Stimulated activated CD4-positive, alpha-beta T cell treated with anti-CD3 and anti-CD28 coated beads, Interleukin-15, amount 100 ng/mL, for 48 hours (primary cell): ENCODE data around the gene IFNA4.
"Not testable (repeated sequence)": the region's sequence is repeated elsewhere in the genome, so short reads cannot be mapped to it uniquely, and the experiment has no call there.

Experiments used
- DNase-seq, 2 donors: peaks; one replicate each; pipeline ENCODE4 v3.0.0-alpha.2; 2020; ENCODE audit warnings: low read depth in 2 of 2

Gene IFNA4

DNA sequence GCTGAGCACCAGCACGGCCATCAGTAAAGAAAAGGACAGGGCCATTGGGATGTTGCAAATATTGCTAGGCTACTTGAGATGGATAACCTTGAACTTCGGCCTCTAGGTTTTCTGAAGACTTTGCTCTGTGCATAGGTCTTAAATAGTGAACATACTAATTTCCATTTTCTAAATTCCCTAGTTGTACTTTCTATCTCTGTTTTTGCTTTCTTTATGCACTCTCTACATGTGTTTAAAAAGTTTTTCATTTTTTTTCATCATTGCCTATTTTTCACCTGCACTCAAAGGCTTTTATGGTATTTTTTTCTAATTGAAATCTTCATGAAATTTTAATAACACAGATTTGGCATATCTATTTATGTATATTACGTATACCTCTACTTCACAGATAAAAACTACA lies at the start of gene IFNA4:
Gene IFNA4, minus strand, starts transcription at position 101 of the 400 bp plus-strand sequence. Its CDS starts 56 bp downstream, at position 45.
- not testable (repeated sequence) for DNase-seq

DNA sequence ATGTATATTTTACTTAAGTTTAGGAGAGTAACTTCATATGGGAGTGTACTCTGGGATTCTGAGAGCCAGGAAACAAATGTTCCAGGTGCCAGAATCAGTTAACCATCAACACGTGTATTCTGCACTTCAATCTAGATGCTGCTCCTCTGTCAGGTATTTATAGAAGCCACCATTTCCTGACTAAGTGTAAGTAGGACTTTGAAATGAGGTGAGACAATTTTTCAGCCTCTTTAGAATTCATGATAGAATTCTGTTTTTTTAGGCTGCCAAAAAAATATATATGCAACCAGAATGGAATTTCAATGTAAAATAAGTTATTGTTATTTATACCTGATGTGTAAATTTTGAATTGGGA lies 49.0 kb upstream of the IFNA4 start:
- DNase-seq = not testable (repeated sequence)

DNA sequence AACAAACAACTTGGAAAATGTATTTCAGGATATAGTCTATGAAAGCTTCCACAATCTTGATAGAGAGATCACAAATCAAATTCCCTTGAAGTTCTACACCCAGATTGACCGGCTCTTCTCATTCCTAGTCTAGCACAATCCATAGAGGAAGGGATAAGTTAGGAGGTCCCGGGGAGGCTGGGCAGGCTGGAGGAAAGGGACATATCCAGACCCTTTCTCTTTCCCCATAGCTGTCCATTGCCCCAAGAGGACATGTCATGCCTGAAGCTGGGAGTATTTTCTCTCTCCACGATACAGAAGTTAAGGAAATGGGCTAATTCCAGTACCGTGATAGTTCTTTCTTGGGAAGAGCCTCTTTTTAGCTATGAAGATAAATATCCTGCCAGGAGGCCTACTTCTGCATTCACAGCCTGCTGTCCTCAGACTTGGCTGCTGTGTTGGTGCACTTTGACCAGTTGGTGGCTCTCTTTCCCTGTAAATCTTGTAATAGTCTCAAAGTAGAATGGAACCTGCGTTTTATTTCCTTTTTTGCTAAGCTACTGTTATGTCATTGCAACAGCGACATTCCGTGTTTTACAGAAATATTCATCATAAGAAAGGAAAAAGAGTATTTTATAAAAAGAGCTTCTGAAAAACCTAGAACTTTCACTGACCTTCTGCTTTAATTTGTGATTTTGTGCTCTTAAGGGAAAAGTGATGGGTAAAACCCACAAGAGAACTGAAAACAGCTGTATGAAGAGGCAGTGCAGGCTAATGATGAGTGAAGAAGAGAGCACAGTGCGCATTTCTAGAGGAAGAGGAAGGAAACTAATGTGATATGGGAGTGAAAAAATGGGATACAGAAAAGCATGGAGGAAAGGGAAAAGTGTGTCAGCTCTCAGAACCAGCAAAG lies 48.3 kb upstream of the IFNA4 start:
- not testable (repeated sequence) for DNase-seq

DNA sequence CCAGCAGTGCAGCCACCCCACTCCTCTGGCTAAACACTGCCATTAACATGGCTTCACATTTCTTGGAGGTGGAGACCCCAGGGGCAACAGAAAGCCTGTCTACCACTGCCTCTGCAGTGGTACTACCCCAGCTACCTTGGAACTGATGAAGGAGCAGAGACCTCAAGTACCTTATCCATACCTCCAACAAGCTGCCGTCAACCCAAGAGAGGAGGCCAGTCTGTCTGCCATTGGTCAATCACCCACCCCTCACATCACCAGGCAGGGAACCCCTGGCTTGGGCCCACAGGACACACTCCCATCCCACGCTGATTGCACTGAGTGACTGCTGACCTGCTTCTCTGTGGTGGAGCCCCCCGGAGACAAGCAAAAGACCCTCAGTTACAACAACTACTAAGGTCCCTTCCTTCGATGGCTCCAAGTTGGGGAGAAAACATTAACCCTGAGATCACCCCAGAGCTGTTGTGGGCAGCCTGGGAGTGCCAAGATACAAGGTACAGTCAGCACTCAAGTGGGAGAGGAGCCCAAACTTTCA lies 46.8 kb upstream of the IFNA4 start:
- no peak for DNase-seq

DNA sequence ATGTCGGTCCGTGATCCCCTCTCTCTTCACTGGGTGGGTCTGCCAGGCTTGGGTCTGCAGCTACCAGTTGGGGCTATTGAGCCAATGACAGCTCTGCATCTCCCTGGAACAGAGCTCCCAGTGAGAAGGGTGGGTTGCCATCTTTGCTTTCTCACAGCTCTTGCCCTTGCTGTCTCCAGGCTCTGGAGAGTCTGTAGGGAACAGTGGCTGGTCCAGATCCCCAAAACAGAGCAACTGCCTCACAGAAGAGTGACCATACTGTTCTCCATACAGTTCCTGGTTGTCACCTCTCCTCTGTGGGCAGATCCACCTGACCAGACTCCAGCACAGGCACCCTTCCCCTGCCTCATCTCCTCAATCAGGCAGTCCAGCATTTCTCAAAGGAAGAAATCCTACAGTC lies 45.9 kb upstream of the IFNA4 start:
- DNase-seq = no peak

DNA sequence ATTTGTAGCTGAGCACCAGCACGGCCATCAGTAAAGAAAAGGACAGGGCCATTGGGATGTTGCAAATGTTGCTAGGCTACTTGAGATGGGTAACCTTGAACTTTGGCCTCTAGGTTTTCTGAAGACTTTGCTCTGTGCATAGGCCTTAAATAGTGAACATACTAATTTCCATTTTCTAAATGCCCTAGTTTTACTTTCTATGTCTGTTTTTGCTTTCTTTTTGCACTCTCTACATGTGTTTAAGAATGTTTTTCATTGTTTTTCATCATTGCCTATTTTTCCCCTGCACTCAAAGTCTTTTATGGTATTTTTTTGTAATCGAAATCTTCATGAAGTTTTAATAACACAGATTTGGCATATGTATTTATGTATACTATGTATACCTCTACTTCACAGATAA lies 40.7 kb upstream of the IFNA4 start, which contains the start of gene IFNA17:
Gene IFNA17, minus strand, starts transcription at position 101 of the 400 bp plus-strand sequence. Its CDS starts 49 bp downstream, at position 52.
- DNase-seq = no peak

DNA sequence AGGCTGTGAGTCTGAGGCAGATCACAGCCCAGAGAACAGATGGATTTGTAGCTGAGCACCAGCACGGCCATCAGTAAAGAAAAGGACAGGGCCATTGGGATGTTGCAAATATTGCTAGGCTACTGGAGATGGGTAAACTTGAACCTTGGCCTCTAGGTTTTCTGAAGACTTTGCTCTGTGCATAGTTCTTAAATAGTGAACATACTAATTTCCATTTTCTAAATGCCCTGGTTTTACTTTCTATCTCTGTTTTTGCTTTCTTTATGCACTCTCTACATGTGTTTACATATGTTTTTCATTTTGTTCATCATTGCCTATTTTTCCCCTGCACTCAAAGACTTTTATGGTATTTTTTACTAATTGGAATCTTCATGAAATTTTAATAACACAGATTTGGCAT lies 29.8 kb upstream of the IFNA4 start, which contains the start of gene IFNA16:
Gene IFNA16, minus strand, starts transcription at position 101 of the 400 bp plus-strand sequence. Its CDS starts 6 bp downstream, at position 95.
- not testable (repeated sequence) for DNase-seq

DNA sequence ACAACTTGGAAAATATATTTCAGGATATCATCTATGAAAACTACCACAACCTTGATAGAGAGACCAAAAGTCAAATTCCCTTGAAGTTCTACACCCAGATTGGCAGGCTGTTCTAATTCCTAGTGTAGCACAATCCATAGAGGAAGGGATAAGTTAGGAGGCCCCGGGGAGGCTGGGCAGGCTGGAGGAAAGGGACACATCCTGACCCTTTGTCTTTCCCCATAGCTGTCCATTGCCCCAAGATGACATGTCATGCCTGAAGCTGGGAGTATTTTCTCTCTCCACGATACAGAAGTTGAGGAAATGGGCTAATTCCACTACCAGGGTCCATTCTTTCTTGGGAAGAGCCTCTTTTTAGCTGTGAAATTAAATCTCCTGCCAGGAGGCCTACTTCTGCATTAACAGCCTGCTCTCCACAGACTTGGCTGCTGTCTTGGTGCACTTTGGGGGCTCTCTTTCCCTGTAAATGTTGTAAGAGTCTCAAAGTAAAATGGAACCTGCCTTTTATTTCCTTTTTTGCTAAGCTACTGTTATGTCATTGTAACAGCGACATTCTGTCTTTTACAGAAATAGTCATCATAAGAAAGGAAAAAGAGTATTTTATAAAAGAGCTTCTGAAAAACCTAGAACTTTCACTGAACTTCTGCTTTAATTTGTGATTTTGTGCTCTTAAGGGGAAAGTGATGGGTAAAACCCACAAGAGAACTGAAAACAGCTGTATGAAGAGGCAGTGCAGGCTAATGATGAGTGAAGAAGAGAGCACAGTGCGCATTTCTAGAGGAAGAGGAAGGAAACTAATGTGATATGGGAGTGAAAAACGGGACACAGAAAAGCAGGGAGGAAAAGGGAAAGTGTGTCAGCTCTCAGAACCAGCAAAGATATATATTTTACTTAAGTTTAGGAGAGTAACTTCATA lies 26.3 kb upstream of the IFNA4 start:
- DNase-seq = not testable (repeated sequence)

DNA sequence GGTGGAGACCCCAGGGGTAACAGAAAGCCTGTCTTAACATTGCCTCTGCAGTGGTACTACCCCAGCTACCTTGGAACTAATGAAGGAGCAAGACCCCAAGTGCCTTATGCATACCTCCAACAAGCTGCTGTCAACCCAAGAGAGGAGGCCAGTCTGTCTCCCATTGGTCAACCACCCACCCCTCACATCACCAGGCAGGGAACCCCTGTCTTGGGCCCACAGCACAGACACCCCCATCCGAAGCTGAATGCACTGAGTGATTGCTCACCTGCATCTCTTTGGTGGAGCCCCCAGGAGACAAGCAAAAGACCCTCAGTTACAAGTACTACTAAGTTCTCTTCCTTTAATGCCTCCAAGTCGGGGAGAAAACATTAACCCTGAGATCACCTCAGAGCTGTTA lies 24.8 kb upstream of the IFNA4 start:
- DNase-seq = not testable (repeated sequence)

DNA sequence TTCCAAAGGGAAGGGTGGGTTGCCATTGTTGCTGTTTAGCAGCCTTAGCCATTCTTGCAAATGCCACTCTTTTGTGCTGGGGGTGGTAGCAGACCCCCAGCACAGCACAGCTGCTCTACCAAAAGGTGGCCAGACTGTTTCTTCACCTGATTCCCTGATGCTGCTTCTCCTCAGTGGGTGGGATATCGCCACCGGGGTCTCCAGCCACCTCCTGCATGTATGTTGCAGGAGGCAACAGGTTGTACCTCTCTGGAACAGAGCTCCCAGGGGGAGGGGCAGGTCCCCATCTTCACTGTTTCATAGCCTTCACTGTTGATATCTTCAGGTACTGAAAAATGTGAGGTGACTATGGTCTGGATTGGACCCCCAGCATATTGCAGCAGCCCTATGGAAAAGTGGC lies 23.4 kb upstream of the IFNA4 start:
- not testable (repeated sequence) for DNase-seq

DNA sequence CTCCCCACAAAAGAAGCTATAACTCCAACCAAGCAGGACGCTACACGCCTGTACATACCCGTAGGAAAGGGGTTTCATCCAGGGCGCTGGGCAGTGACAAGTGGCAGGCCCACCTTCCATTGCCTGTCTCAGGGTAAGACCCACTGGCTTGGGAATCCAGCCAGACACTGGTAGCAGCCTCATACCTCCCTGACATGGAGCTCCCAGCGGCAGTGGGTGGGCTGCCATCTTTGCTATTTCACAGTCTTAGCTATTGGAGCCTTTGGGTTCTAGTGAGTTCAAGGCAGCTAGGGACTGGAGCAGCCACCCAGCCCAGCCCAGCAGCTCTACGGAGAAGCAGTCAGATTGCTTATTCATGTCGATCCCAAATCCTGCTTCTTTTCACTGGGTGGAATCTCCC lies 22.9 kb upstream of the IFNA4 start:
- no peak for DNase-seq

DNA sequence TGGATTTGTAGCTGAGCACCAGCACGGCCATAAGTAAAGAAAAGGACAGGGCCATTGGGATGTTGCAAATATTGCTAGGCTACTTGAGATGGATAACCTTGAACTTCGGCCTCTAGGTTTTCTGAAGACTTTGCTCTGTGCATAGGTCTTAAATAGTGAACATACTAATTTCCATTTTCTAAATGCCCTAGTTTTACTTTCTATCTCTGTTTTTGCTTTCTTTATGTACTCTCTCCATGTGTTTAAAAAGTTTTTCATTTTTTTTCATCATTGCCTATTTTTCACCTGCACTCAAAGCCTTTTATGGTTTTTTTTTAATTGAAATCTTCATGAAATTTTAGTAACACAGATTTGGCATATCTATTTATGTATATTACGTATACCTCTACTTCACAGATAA lies 19.7 kb upstream of the IFNA4 start, which contains the start of gene IFNA10:
Gene IFNA10, minus strand, starts transcription at position 101 of the 400 bp plus-strand sequence. Its CDS starts 46 bp downstream, at position 55.
- DNase-seq = not testable (repeated sequence)

DNA sequence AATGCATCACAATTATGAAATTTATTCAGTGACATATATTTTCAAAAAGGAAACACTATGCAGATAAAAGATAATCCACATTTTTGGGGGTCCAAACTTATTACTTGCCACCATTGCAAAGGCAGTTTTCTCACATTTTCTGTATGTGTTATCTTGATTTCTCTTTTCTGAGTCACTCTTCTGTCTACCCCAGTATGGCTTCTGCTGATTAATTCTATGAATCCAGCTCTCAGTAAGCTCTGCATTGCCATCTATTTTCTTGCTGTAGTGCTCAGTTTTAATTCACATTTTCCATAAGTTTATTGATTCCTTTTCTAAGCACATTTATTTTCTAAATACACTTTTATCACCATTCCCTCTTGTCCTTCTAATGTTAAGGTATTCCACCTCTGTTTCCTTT lies 17.8 kb upstream of the IFNA4 start:
- DNase-seq = no peak

DNA sequence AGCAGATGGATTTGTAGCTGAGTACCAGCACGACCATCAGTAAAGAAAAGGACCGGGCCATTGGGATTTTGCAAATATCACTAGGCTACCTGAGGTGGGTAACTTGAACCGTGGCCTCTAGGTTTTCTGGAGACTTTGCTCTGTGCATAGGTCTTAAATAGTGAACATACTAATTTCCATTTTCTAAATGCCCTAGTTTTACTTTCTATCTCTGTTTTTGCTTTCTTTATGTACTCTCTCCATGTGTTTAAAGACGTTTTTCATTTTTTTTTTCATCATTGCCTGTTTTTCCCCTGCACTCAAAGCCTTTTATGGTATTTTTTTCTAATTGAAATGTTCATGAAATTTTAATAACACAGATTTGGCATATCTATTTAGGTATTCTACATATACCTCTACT lies 14.7 kb upstream of the IFNA4 start, which contains the start of gene IFNA7:
Gene IFNA7, minus strand, starts transcription at position 101 of the 400 bp plus-strand sequence. Its CDS starts 40 bp downstream, at position 61.
- not testable (repeated sequence) for DNase-seq

DNA sequence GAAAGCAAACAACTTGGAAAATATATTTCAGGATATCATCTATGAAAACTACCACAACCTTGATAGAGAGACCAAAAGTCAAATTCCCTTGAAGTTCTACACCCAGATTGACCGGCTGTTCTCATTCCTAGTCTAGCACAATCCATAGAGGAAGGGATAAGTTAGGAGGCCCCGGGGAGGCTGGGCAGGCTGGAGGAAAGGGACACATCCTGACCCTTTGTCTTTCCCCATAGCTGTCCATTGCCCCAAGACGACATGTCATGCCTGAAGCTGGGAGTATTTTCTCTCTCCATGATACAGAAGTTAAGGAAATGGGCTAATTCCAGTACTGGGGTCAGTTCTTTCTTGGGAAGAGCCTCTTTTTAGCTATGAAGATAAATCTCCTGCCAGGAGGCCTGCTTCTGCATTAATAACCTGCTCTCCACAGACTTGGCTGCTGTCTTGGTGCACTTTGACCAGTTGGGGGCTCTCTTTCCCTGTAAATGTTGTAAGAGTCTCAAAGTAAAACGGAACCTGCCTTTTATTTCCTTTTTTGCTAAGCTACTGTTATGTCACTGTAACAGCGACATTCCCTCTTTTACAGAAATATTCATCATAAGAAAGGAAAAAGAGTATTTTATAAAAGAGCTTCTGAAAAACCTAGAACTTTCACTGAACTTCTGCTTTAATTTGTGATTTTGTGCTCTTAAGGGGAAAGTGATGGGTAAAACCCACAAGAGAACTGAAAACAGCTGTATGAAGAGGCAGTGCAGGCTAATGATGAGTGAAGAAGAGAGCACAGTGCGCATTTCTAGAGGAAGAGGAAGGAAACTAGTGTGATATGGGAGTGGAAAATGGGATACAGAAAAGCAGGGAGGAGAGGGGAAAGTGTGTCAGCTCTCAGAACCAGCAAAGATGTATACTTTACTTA lies 7.7 kb upstream of the IFNA4 start:
- DNase-seq = peak in 1 of 2 donors; percentile 20

DNA sequence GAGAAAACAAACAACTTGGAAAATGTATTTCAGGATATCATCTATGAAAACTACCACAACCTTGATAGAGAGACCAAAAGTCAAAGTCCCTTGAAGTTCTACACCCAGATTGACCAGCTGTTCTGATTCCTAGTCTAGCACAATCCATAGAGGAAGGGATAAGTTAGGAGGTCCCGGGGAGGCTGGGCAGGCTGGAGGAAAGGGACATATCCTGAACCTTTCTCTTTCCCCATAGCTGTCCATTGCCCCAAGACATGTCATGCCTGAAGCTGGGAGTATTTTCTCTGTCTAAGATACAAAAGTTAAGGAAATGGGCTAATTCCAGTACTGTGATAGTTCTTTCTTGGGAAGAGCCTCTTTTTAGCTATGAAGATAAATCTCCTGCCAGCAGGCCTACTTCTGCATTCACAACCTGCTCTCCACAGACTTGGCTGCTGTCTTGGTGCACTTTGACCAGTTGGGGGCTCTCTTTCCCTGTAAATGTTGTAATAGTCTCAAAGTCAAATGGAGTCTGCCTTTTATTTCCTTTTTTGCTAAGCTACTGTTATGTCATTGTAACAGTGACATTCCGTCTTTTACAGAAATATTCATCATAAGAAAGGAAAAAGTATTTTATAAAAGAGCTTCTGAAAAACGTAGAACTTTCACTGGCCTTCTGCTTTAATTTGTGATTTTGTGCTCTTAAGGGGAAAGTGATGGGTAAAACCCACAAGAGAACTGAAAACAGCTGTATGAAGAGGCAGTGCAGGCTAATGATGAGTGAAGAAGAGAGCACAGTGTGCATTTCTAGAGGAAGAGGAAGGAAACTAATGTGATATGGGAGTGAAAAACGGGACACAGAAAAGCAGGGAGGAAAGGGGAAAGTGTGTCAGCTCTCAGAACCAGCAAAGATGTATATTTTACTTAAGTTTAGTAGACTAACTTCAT lies 4.3 kb downstream of the IFNA4 start:
- not testable (repeated sequence) for DNase-seq

DNA sequence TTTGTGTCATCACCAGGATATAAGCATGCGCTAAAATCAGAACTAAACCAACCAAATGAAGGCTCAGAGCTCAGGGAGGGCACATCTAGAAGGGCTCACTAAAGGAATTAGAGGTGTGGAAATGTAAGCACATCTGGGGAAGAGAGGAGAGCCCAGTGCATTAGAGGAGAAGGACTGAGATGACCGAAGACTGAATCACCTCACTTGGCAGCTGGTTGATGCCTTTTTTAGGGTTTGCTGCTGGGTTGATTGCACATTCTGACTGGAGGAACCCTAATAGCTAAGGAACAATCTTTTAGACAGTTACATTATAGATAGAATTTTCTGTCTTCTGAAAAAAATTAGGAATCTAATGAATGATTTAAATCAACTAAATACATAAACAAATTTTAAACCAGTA lies 12.7 kb downstream of the IFNA4 start:
- no peak for DNase-seq

DNA sequence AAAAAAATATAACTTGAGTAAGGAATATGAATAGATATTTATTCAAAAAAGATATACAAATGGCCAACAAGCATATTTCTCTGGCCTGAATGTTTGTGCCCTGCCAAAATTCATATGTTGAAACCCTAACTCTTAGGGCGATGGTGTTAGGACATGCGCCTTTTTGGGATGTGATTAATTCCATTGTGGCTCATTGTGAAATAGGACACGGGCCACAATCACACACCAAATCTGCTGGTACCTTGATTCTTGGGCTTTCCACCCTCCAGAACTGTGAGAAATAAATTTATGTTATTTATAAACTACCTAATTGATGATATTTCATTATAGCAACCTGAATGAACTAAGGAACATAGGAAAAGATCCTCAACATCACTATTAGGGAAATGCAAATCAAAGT lies 15.2 kb downstream of the IFNA4 start:
- no peak for DNase-seq

DNA sequence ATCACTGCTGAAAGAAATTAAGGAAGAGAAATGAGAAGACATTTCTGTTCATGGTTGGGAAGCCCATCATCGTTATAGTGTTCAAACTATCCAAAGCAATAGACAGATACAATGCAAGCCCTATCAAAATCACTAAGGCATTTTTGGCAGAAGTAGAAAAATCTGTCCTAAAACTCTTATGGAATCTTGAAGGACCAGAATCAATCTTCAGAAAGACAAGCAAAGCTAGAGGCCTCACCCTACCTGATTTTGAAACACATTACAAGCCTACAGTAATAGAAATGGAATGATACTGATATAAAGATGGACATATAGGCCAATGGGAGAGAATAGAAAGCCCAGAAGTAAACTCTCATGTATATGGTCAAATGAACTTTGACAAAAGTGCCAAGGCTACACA lies 16.0 kb downstream of the IFNA4 start:
- DNase-seq = no peak
